ENCODE measurements around the gene PPP1R13L.
"Not testable (repeated sequence)": the region's sequence is repeated elsewhere in the genome, so short reads cannot be mapped to it uniquely, and the experiment has no call there.

Gene PPP1R13L

GRCh38 chr19:45404557-45405434 is at the start of gene PPP1R13L:
TSS of gene PPP1R13L (minus strand) at chr19:45405069. CDS start at chr19:45398318, 6,751 bp downstream.
- DNase-seq = peak; percentile 79

DNA sequence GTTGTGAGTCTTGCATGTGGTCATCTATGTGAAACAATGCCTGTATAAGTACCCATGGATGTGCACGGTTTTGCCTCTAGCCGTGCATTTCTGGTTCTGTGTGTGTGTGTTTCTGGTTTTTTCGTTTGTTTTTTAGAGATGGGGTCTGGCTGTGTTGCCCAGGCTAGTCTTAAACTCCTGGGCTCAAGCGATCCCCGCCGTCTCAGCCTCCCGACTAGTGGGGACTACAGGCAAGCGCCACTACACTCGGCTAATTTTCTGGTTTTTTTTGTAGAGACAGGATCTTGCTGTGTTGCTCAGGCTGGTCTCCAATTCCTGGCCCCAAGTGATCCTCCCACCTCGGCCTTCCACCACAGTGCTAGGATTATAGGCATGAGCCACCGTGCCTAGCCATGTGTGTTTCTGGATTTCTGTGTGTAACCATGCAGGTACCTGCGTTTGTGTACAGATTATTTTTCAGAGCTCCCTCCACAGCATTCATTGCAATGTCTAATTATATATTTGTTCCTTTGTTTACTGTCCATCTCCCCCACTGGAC is 47.0 kb upstream of the PPP1R13L start:
- DNase-seq = no peak

GRCh38 chr19:45451131-45451849 is 46.4 kb upstream of the PPP1R13L start:
- DNase-seq = no peak

- DNase-seq = no peak
These were observed 45.1 kb upstream of the PPP1R13L start for GRCh38 chr19:45450012-45450333.

DNA sequence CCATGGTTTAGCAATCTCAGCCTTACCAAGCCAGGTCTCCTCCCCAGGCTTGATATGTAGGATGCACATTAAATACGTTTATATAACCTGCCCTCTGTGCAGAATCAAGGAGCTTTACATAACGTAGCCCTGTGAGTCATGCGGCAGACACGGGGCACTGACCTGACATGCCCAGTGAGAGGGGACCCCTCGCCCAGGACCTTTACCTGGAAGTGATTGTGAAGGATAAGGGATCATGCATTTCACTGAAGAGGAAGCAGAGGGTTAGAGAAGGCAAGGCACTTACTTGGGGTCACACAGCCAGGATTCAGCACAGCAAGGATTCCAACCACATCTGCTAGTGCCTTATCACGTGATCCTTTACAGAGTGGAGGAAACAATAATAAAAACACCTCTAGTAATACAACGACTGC is 44.0 kb upstream of the PPP1R13L start:
- no peak for DNase-seq

DNA sequence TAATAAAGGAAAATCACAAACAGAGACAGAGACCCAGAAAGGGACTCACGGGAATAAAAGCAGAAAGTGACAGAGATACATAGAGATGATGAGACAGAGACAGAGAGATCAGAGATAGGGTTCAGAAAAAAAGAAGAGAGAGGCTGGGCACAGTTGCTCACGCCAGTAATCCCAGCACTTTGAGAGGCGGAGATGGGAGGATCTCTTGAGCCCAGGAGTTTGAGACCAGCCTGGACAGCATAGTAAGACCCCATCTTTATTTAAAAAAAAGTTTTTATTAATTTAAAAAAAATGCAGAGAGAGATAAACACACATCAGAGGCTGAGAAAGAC is 43.5 kb upstream of the PPP1R13L start:
- DNase-seq = no peak

- DNase-seq = no peak
These were observed 42.1 kb upstream of the PPP1R13L start for GRCh38 chr19:45446944-45447343.

GRCh38 chr19:45446295-45446694 is 41.4 kb upstream of the PPP1R13L start:
- DNase-seq = no peak

GRCh38 chr19:45445139-45445538 is 40.3 kb upstream of the PPP1R13L start:
- no peak for DNase-seq

- DNase-seq = peak; percentile 13
These were observed 39.6 kb upstream of the PPP1R13L start for GRCh38 chr19:45444318-45445041.

- peak; percentile 24 for DNase-seq
These were observed 38.8 kb upstream of the PPP1R13L start for GRCh38 chr19:45443462-45444317.

DNA sequence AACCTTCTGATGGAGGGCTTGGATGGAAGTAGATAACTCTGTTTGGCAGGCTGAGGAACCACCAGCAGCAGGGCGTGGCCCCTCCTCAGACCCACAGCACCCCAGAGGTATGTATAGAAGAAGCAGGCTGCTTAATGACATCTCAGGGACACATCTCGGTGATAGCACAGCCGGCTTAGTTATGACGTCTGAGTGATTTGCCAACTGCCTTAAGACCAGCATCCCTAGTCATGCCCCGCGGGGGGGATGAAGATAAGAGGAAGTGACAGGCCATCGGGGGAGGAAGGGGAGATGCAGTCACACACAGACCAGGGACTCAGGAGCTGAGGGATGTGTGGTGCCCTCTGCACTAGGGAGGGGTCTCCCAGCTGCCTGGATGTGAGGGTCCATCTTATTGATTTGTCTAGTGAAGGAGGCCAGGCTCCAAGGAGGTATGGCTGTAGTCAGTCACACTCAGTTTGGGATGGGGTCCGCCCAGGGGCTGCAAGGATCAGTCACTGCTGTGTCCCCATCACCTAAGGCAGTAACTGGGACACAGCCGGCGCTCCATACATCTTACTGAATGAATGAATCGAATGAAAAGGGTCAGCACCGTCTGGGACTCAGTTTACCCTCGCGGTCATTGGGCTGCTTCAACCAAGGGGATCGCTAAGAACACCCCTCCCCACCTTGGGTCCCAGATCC is 38.1 kb upstream of the PPP1R13L start:
- no peak for DNase-seq

DNA sequence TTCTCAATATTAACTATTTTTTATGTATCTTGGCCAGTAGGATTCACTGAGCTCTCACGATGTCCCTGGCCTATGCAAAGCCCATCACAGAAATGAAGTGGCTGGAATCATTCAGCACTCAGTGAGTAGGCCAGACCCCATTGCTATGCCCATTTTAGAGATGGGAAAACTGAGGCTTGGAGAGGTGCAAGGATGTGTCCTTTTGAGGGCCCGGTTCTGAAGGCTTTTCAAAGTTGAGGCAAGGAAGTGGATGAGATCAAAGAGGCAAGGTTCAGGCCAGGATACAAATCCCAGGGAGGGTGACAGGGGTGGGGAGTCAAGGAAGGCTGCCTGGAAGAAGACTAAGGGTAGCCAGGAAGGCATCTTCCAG is 37.5 kb upstream of the PPP1R13L start:
- no peak for DNase-seq

DNA sequence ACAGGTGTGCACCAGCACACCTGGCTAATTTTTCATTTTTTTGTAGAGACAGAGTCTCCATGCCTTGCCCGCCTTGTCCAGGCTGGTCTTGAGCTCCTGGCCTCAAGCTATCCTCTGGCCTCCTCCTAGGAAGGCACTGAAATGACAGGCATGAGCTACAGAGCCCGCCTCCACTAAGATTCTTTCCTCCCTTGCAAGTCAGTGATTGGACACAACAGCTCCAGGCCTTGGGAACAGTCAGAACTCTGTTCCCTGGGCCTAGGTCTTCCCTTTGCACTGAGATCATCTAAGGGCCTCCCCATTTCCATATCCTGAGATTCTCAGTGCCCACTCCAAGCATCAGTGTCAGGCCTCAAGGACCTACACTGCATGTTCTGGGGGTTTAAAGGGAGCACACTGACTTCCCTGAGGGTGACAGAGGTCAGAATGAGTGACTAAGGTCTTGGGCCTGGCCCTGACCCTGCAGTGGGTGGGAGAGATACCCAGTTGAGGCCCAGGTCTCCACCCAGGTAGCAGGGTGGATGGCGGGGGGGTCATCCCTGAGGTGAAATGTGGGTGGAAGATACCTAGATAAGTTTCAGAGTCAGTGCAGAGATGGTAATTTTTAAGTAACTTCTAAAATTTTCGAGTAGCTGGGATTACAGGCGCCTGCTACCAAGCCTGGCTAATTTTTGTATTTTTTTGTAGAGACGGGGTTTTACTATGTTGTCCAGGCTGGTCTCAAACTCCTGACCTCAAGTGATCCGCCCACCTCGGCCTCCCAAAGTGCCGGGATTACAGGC is 36.2 kb upstream of the PPP1R13L start:
- DNase-seq = no peak

- DNase-seq = no peak
These were observed 35.4 kb upstream of the PPP1R13L start for GRCh38 chr19:45440259-45440638.

- peak; percentile 73 for DNase-seq
These were observed 34.8 kb upstream of the PPP1R13L start for GRCh38 chr19:45439569-45440258.

GRCh38 chr19:45439190-45439568 is 34.3 kb upstream of the PPP1R13L start:
- no peak for DNase-seq

- no peak for DNase-seq
These were observed 32.5 kb upstream of the PPP1R13L start for GRCh38 chr19:45437328-45437727.

- DNase-seq = not testable (repeated sequence)
These were observed 27.7 kb upstream of the PPP1R13L start for GRCh38 chr19:45432543-45432942.

DNA sequence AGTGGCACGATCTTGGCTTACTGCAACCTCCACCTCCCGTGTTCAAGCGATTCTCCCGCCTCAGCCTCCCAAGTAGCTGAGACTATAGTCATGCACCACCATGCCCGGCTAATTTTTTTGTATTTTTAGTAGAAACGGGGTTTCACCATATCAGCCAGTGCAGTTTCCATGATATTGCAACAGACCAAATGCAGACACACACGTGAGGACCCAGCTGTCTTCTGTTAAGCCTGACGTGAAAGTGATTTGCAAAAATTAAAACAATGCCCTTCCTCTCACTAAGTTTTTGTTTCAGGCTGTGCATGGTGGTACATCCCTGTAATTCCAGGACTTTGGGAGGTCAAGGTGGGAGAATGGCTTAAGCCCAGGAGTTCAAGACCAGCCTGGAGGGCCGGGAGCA is 26.1 kb upstream of the PPP1R13L start:
- not testable (repeated sequence) for DNase-seq

Measured in DMS79 treated with DMSO at 0.1 percent for 48 hours (cell line).